NCI-H446 (cell line): Measurements from ENCODE around the gene SLC36A1.

Source experiments
- DNase-seq, 2 experiments: peaks; one replicate each; lab custom pipeline; 2025; lab: John Stamatoyannopoulos, UW

Gene SLC36A1

DNA sequence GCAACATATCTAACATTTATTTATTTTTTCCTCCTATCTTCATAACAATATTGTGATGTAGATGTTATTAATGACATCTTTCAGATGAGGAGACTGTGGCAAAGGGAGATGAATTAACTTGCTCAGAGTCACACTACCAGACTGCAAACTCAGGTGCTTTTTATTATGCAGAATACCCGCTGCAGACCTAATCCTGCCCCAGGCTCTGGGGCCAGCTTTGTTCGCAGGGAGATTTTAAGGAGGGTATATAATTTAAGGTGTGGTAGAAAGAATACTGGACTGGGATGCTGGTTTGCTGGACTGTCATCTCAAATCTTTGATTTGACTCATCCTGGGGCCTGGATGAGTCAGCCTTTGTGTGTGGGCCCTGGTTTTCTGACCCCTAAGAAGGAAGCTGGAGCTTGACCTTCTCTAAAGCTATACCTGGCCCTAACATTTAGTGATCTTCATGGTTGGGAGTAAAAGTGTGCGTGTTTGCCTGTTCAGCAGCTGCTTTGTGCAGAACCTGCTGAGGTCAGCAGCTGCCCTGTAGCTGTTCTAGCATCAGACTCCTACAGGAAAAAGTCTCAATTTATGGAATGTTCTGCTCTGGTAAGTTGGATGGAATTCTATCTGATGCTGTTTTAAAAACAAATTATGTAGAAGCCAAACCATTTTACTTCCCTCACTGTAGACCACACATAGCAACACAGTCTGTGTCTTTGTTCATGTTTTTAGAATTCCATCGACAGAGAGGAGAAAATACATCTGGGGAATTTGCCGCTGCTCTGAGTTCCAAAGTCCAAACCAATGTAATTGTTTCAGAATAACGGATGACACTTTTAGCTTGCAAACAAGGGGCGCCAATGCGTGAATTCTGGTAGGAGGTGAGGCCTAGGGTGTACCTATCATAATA, 4.5 kb downstream of the SLC36A1 start:
- no peak for DNase-seq

DNA sequence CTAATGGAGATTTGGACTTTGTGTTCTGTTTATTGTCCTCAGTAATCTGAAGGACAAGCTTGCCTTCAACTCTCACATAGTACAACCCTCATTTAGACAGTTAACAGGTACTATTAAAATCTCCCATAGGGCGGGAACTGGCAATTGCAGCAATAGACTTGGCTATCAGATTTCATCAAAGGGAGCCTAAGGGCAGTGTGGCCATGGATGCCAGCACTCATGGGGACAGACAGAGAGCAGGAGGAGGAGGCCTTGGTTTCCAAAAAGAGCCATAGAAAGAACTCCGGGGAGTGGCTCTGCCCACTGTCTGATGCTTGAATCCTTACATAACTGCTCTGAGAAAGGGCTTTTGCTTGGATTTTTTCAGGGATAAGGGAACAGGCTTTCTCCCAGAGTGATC, 6.8 kb downstream of the SLC36A1 start:
- no peak for DNase-seq

DNA sequence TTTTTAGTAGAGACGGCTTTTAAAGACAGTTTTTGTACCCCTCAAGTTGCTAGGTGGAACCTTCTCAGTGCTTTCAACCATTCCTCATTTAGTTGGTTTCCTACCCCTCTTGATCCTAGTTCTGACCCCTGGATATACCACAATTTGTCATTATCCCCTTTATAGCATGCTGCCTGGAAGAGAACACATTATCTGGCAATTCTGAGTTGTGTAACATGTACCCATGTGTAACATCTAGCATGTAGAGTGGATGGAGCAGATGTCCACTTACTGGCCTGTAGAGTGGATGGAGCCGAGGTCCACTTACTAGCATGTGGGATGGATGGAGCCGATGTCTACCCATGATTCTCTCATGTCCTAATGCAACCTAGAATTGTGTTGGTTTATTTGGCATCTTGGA, 7.5 kb downstream of the SLC36A1 start:
- DNase-seq, result no peak

- DNase-seq, result no peak
Measured at GRCh38 chr5:151456321-151456940, 9.0 kb downstream of the SLC36A1 start.

GRCh38 chr5:151458314-151458713, 10.9 kb downstream of the SLC36A1 start:
- DNase-seq, result no peak

- no peak for DNase-seq
Measured at GRCh38 chr5:151459680-151460324, 12.4 kb downstream of the SLC36A1 start.

- no peak for DNase-seq
Measured at GRCh38 chr5:151461312-151461711, 13.9 kb downstream of the SLC36A1 start.

GRCh38 chr5:151463137-151464029, 16.0 kb downstream of the SLC36A1 start:
- no peak for DNase-seq

DNA sequence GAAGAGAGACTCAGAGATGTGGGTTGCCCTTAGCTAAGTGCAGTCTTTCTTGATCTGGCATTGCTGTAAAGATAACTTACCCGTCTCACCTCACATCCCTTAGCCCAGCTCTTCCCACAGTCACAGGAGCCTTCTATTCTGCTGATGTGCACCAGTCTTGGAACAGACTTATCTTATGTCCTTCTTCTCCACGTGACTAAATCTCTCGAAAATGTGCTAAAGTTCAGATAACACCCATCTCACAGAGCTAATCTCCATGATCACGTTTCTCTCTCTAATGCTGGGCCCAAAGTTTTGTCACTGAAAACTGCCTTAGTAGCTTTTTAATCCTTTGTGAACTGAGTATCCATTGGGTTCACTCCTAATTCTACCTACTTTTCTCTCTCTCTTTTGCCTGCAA, 16.7 kb downstream of the SLC36A1 start:
- DNase-seq, result no peak

DNA sequence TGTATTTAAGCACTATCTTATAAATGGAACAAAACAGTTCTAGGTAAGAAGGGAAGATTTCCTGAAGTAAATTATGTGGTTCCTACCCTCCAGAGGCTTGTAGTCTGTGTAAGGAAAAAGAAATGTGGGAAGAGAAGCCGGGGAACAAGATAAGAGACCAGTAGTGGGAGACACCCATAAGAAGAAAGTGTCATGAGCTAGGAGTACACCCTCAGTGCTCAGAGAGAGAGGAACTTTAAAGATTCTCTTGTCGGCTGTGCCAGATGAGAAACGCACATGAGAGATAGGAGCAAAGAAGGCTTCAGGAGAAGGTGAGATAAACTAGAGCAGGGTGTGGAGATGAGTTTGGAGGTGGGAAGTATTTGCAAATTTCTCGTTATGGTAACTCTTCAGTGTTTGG, 18.1 kb downstream of the SLC36A1 start:
- DNase-seq, result no peak

GRCh38 chr5:151467576-151467975, 20.2 kb downstream of the SLC36A1 start:
- DNase-seq, result no peak

GRCh38 chr5:151469386-151469785, 22.0 kb downstream of the SLC36A1 start:
- no peak for DNase-seq

- no peak for DNase-seq
Measured at GRCh38 chr5:151469992-151470391, 22.6 kb downstream of the SLC36A1 start.

DNA sequence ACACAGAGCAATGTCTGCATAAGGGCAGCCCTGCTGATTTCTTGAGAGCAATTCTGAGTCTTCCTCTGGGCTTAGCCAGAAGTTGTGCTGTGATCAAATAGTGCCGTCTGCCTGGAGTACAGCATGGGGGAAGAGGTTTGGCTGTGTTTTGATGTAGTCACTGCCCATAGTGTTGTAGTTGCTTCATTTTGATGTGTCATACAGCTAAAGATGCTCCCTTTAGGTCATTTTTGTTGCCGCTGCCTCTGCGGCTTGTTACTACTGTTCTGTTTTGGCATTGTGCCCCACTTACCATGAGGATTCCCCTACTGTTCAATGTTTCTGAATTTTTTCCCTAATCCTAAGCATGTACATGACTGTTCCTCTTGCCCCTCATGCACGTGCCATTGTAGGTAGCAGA, 23.0 kb downstream of the SLC36A1 start:
- DNase-seq, result no peak

- DNase-seq, result no peak
Measured at GRCh38 chr5:151471276-151471675, 23.9 kb downstream of the SLC36A1 start.

DNA sequence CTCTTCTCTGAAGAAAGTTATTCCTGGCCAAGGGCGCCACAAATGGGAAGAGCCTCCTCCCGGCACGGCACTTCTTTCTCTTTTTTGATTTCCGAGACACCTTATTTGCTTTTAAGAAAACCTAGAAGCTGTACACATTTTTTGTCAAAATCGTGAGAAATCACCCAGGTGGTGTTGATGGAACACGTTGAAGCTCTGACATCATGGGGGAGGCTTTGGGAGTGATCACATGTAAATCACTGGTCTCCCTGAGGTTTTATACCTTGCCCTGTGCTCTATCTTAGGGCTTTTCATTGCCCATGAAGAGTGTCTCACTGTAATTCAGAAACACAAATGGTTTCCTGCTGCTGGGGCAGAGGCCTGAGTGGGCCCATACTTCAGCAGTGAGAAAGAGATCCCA, 27.4 kb downstream of the SLC36A1 start:
- DNase-seq, result no peak

GRCh38 chr5:151475388-151475787, 28.0 kb downstream of the SLC36A1 start:
- no peak for DNase-seq

- no peak for DNase-seq
Measured at GRCh38 chr5:151476016-151476415, 28.6 kb downstream of the SLC36A1 start.

GRCh38 chr5:151477101-151477500, 29.7 kb downstream of the SLC36A1 start:
- no peak for DNase-seq

DNA sequence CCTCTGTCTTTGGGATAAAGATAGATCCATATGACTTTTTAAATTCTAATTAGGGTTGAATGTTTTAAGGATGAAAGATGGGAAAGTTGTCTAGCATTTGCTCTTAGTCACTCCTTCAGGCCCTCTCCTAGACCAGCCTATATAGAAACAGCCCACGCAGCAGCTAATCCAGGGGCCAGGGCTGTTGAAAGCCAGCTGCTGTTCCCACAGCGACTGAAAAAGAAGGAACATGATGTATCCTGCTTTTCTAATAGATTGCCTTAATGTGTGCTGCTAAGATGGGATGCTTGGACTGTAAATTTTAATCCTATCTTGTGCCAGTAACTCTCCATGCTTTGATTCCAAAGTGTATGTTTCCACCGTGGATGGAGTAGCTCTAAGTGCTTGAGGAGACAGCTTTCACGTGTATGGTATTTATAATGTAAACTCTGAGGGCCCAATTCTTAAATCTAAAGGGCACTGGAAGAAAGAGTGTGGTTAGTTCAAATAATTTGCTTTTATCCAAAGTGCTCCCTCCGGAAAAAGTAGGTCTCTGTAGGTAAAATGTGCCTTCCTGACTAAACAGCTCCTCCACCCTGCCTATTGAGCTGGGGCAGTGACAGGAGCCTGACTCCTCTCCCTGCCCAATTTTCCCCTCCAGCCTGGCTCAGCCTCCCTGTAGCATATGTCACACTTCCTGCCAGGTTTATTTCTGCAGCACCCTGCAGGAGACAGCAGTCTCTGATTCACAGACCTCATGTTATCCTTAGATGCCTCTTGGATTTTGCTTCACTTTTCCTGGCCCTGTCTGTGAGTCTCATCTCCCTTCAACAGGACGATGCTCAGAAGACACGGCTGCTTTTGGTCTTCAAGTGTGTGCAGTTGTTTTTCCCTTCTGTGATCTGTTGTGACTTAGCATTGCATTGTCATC, 33.2 kb downstream of the SLC36A1 start:
- no peak for DNase-seq

GRCh38 chr5:151483176-151483575, 35.8 kb downstream of the SLC36A1 start:
- no peak for DNase-seq
